ENCODE data around the gene CYP4F11.

- TF ChIP-seq NFRKB (IDR thresholded peaks at IDR 0.05) (no peak), FOXM1 (IDR thresholded peaks at IDR 0.05; ENCODE audit: borderline replicate concordance) (no peak), ELF4 (IDR thresholded peaks at IDR 0.05) (no peak), ZNF384 (IDR thresholded peaks at IDR 0.05) (no peak), ARNT (IDR thresholded peaks at IDR 0.05) (no peak), CTBP1 (IDR thresholded peaks at IDR 0.05; ENCODE audit: borderline replicate concordance) (no peak), SUZ12 (IDR thresholded peaks at IDR 0.05) (no peak), TARDBP (IDR thresholded peaks at IDR 0.05) (no peak), FOXK2 (IDR thresholded peaks at IDR 0.05) (no peak), FOXA1 (IDR thresholded peaks at IDR 0.05) (no peak), BHLHE40 (IDR thresholded peaks at IDR 0.05; ENCODE audit: borderline replicate concordance) (no peak)
These were observed 45.0 kb upstream of the CYP4F11 start for GRCh38 chr19:15979293-15979692.

All from HEK293T (cell line).